Measurements from ENCODE around the gene SYTL3. TPM values are rescaled to one million over a fixed set of nuclear protein-coding genes. Genes with fewer than 3 reads are reported as not detected.

SYTL3 gene
- total and polyA plus RNA-seq, 10 of the 15 experiments (the other 5 are each of a cell fraction or from before 2014, with no cell fraction given), result 3.3 to 12.1 (median 6.9) TPM

DNA sequence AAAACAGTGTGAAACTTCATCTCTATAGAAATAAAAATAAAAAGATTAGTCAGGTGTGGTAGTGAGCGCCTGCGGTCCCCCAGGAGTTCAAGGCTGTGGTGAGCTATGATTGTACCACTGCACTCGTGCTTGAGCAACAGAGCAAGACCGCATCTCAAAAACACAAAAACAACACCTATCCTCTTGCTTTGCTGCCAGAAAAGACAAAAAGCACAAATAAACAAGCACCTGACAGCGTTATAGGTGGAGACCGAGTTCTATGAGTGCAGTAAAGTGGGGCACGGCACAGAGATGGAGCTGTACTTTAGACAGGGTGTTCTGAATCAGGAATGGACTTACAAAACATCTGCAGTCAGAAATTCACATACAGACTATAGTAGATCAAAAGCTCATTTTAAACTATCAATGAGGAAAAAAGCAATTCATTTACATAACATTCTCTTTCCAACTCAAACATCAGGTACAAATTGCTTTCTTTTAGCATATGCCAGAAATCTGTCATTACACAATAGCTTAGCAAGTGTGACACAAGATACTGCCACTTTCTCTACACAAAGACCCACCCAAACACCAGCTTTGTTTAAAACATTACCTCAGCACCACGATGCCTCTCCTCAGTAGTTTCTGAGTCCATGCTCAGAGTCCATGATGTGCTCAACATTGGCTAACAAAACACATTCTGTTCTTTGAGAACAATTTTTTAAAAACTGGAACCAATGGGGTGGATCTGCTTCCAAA lies 159.3 kb downstream of the SYTL3 start (continued):
- TF ChIP-seq ASH2L (IDR thresholded peaks at IDR 0.05; ENCODE audit: borderline replicate concordance, low read depth) (no peak), NBN (IDR thresholded peaks at IDR 0.05) (peak; percentile 58; the same call in 1 of the 2 replicates), IKZF1 (conservative IDR thresholded peaks at IDR 0.05) (no peak; the same call in 1 of the 2 replicates), SIN3A (IDR thresholded peaks at IDR 0.05; ENCODE audit: low read depth, low read length) (no peak), ZNF24 (IDR thresholded peaks at IDR 0.05) (0 out of 2 replicates have a peak, but pooled peaks have one; percentile 27), KLF5 (IDR thresholded peaks at IDR 0.05; ENCODE audit: partially characterized antibody) (no peak), SMARCA5 (IDR thresholded peaks at IDR 0.05) (no peak), MTA2 (IDR thresholded peaks at IDR 0.05; ENCODE audit: low read depth) (peak; percentile 84)
- TF ChIP-seq, protein P1, sequence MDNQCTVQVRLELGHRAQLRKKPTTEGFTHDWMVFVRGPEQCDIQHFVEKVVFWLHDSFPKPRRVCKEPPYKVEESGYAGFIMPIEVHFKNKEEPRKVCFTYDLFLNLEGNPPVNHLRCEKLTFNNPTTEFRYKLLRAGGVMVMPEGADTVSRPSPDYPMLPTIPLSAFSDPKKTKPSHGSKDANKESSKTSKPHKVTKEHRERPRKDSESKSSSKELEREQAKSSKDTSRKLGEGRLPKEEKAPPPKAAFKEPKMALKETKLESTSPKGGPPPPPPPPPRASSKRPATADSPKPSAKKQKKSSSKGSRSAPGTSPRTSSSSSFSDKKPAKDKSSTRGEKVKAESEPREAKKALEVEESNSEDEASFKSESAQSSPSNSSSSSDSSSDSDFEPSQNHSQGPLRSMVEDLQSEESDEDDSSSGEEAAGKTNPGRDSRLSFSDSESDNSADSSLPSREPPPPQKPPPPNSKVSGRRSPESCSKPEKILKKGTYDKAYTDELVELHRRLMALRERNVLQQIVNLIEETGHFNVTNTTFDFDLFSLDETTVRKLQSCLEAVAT (IDR thresholded peaks at IDR 0.05), result peak; percentile 74; the same call in 1 of the 2 replicates
- TF ChIP-seq, protein P2, sequence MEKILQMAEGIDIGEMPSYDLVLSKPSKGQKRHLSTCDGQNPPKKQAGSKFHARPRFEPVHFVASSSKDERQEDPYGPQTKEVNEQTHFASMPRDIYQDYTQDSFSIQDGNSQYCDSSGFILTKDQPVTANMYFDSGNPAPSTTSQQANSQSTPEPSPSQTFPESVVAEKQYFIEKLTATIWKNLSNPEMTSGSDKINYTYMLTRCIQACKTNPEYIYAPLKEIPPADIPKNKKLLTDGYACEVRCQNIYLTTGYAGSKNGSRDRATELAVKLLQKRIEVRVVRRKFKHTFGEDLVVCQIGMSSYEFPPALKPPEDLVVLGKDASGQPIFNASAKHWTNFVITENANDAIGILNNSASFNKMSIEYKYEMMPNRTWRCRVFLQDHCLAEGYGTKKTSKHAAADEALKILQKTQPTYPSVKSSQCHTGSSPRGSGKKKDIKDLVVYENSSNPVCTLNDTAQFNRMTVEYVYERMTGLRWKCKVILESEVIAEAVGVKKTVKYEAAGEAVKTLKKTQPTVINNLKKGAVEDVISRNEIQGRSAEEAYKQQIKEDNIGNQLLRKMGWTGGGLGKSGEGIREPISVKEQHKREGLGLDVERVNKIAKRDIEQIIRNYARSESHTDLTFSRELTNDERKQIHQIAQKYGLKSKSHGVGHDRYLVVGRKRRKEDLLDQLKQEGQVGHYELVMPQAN (conservative IDR thresholded peaks at IDR 0.05), result no peak
- TF ChIP-seq, protein P3, sequence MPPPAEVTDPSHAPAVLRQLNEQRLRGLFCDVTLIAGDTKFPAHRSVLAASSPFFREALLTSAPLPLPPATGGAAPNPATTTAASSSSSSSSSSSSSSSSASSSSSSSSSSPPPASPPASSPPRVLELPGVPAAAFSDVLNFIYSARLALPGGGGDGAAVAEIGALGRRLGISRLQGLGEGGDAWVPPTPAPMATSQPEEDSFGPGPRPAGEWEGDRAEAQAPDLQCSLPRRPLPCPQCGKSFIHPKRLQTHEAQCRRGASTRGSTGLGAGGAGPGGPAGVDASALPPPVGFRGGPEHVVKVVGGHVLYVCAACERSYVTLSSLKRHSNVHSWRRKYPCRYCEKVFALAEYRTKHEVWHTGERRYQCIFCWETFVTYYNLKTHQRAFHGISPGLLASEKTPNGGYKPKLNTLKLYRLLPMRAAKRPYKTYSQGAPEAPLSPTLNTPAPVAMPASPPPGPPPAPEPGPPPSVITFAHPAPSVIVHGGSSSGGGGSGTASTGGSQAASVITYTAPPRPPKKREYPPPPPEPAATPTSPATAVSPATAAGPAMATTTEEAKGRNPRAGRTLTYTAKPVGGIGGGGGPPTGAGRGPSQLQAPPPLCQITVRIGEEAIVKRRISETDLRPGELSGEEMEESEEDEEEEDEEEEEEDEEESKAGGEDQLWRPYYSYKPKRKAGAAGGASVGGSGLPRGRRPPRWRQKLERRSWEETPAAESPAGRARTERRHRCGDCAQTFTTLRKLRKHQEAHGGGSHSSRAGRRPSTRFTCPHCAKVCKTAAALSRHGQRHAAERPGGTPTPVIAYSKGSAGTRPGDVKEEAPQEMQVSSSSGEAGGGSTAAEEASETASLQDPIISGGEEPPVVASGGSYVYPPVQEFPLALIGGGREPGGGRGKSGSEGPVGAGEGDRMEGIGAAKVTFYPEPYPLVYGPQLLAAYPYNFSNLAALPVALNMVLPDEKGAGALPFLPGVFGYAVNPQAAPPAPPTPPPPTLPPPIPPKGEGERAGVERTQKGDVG (CRISPR knock-in tag; IDR thresholded peaks at IDR 0.05), result no peak

Measured in GM12878 (cell line).